Immature natural killer cell (primary cell): ENCODE results near the gene ARHGAP15. TPM values are rescaled to one million over a fixed set of nuclear protein-coding genes. Genes with fewer than 3 reads are reported as not detected.

Experiments
- DNase-seq, 3 donors: peaks; one replicate each; pipeline ENCODE4 v3.0.0; 2022; ENCODE audit warnings: mixed read lengths in 1 of 3
- H3K27ac Mint-ChIP-seq, 6 donors: one replicate each; pipeline ENCODE4 v1.8.0; 2020; ENCODE audit warnings: mixed read lengths in 6 of 6, mild to moderate bottlenecking in 5 of 6, inconsistent platforms in 4 of 6, moderate library complexity in 3 of 6
- H3K27me3 Mint-ChIP-seq, 3 donors: one replicate each; pipeline ENCODE4 v1.8.0; 2020 to 2021; ENCODE audit warnings: low read depth in 3 of 3, mild to moderate bottlenecking in 3 of 3, mixed read lengths in 3 of 3, moderate library complexity in 3 of 3, inconsistent platforms in 1 of 3
- H3K36me3 Mint-ChIP-seq, 3 donors: one replicate each; pipeline ENCODE4 v1.8.0; 2020; ENCODE audit warnings: mixed read lengths in 3 of 3, inconsistent platforms in 2 of 3, mild to moderate bottlenecking in 2 of 3
- H3K4me1 Mint-ChIP-seq, 2 donors: one replicate each; pipeline ENCODE4 v1.8.0; 2020; ENCODE audit warnings: inconsistent platforms in 2 of 2, mild to moderate bottlenecking in 2 of 2, mixed read lengths in 2 of 2, moderate library complexity in 1 of 2
- H3K4me3 Mint-ChIP-seq, 5 donors: one replicate each; pipeline ENCODE4 v1.8.0; 2020; ENCODE audit warnings: mild to moderate bottlenecking in 5 of 5, mixed read lengths in 5 of 5, inconsistent platforms in 3 of 5, moderate library complexity in 3 of 5
- H3K9me3 Mint-ChIP-seq, 6 donors: one replicate each; pipeline ENCODE4 v1.8.0; 2020; ENCODE audit warnings: mild to moderate bottlenecking in 6 of 6, mixed read lengths in 6 of 6, inconsistent platforms in 4 of 6, moderate library complexity in 3 of 6
- polyA plus RNA-seq, 3 donors: library from polyadenylated mRNA; unstranded; fragments of 300-500 nt; fragmentation: Illumina TruSeq; gene quantifications; one replicate each; pipeline ENCODE4 v1.2.3, GENCODE V29; 2021

The ARHGAP15 gene
- polyA plus RNA-seq, 3 donors from 2014 or later: 107 to 168 (median 150) TPM

DNA sequence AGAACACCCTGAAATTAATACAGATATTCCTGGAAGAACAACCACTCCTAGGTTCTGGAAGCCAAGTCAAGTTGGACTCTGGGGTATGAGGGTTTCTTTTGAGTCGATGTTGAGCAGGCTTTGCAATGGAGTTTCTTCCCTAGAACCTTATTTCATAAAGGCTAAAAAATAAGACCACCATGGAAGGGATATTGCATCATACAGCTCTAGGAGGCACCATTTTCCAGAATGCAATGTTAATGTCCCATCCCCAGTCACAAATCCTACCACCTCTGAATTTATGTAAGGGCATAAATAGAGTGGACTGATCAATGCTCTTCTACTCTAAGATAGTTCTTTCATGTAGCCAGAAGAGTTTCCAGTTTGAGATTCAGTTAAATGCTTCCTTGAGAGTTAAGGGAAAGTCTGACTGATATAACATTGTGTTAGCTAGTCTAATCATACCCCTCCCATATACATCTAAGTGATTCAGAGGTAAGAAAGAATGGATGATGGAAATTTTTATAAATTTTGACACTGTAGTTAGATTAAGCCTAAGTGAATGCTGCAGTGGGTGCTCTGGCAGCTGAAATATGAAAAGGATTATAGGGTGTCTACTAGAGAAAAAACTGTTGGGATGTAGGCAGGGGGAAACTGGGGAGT, 22.0 kb downstream of the ARHGAP15 start:
- no peaks in the 10 kb centered on the region for H3K9me3 Mint-ChIP-seq
- peak overlapping the region in 5 of 6 donors; percentile 31 to 51 (median 42) for H3K27ac Mint-ChIP-seq
- peaks cover 73 to 96% of the 10 kb centered on the region in 2 donors for H3K4me1 Mint-ChIP-seq
- peaks cover 0 to 4% (median 4%) of the 10 kb centered on the region in 3 donors for H3K36me3 Mint-ChIP-seq
- DNase-seq: no peak
- H3K27me3 Mint-ChIP-seq: peaks cover 0 to 1% (median 0%) of the 10 kb centered on the region in 3 donors
- H3K4me3 Mint-ChIP-seq: peak overlapping the region in 2 of 5 donors; percentile 10 to 18

GRCh38 chr2:143152219-143152618, 23.0 kb downstream of the ARHGAP15 start:
- H3K27me3 Mint-ChIP-seq: peaks cover 0 to 1% (median 0%) of the 10 kb centered on the region in 3 donors
- DNase-seq: no peak
- peak overlapping the region; percentile 42 to 66 (median 56) for H3K27ac Mint-ChIP-seq
- peaks cover 0 to 4% (median 4%) of the 10 kb centered on the region in 3 donors for H3K36me3 Mint-ChIP-seq
- peak overlapping the region in 4 of 5 donors; percentile 7 to 56 (median 30) for H3K4me3 Mint-ChIP-seq
- H3K9me3 Mint-ChIP-seq: no peaks in the 10 kb centered on the region
- peaks cover 68 to 94% of the 10 kb centered on the region in 2 donors for H3K4me1 Mint-ChIP-seq

GRCh38 chr2:143152637-143153036, 23.4 kb downstream of the ARHGAP15 start:
- DNase-seq: no peak
- H3K9me3 Mint-ChIP-seq: no peaks in the 10 kb centered on the region
- H3K4me3 Mint-ChIP-seq: peak overlapping the region in 4 of 5 donors; percentile 7 to 56 (median 30)
- H3K27ac Mint-ChIP-seq: peak overlapping the region in 5 of 6 donors; percentile 6 to 66 (median 51)
- H3K4me1 Mint-ChIP-seq: peaks cover 69 to 94% of the 10 kb centered on the region in 2 donors
- H3K36me3 Mint-ChIP-seq: peaks cover 0 to 4% (median 4%) of the 10 kb centered on the region in 3 donors
- peaks cover 0 to 1% (median 0%) of the 10 kb centered on the region in 3 donors for H3K27me3 Mint-ChIP-seq

GRCh38 chr2:143155661-143156060, 26.4 kb downstream of the ARHGAP15 start:
- H3K36me3 Mint-ChIP-seq: peaks cover 0 to 4% (median 4%) of the 10 kb centered on the region in 3 donors
- DNase-seq: no peak
- no peaks in the 10 kb centered on the region for H3K9me3 Mint-ChIP-seq
- H3K4me3 Mint-ChIP-seq: no peak overlapping the region
- H3K27me3 Mint-ChIP-seq: peaks cover 0 to 1% (median 0%) of the 10 kb centered on the region in 3 donors
- peaks cover 62 to 92% of the 10 kb centered on the region in 2 donors for H3K4me1 Mint-ChIP-seq
- H3K27ac Mint-ChIP-seq: peak overlapping the region in 1 of 6 donors; percentile 41

GRCh38 chr2:143157001-143157400, 27.8 kb downstream of the ARHGAP15 start:
- no peaks in the 10 kb centered on the region for H3K9me3 Mint-ChIP-seq
- H3K4me3 Mint-ChIP-seq: no peak overlapping the region
- H3K27ac Mint-ChIP-seq: no peak overlapping the region

DNA sequence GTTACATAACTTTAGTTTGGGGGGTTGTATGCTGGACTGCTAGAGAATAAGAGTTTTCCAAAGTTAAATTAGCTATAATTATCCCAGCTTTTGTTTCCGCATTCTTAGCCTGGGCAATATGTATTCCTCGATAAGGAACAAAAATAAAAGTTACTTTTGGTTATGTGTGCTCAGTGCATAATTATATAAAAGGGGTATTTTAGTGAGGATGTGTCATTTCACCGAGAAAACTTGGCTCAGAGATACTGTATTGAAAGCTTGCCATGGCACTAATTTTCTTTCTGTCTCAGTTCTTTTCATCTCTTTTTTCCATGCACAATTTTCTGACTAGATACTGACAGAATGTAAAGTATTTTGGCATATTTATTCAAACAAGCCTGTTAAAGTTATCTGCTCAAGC, 28.2 kb downstream of the ARHGAP15 start:
- peaks cover 0 to 4% (median 4%) of the 10 kb centered on the region in 3 donors for H3K36me3 Mint-ChIP-seq
- H3K27me3 Mint-ChIP-seq: peaks cover 0 to 1% (median 0%) of the 10 kb centered on the region in 3 donors
- no peaks in the 10 kb centered on the region for H3K9me3 Mint-ChIP-seq
- H3K27ac Mint-ChIP-seq: peak overlapping the region in 3 of 6 donors; percentile 6 to 37 (median 16)
- peaks cover 65 to 92% of the 10 kb centered on the region in 2 donors for H3K4me1 Mint-ChIP-seq
- DNase-seq: no peak
- no peak overlapping the region for H3K4me3 Mint-ChIP-seq

More at GRCh38 chr2:143157001-143157400, 27.8 kb downstream of the ARHGAP15 start:
- Mint-ChIP-seq H3K36me3 (peaks cover 0 to 4% (median 4%) of the 10 kb centered on the region in 3 donors), H3K4me1 (peaks cover 66 to 92% of the 10 kb centered on the region in 2 donors), H3K27me3 (peaks cover 0 to 1% (median 0%) of the 10 kb centered on the region in 3 donors)
- no peak for DNase-seq

- no peaks in the 10 kb centered on the region for H3K27me3 Mint-ChIP-seq
- H3K4me3 Mint-ChIP-seq: peak overlapping the region; percentile 6 to 54 (median 39)
- H3K9me3 Mint-ChIP-seq: no peaks in the 10 kb centered on the region
- no peak for DNase-seq
- H3K4me1 Mint-ChIP-seq: peaks cover 62 to 93% of the 10 kb centered on the region in 2 donors
- peak overlapping the region in 4 of 6 donors; percentile 12 to 68 (median 58) for H3K27ac Mint-ChIP-seq
- H3K36me3 Mint-ChIP-seq: peaks cover 0 to 4% (median 4%) of the 10 kb centered on the region in 3 donors
These were observed 28.9 kb downstream of the ARHGAP15 start for GRCh38 chr2:143158098-143158497.

GRCh38 chr2:143158551-143159485, 29.6 kb downstream of the ARHGAP15 start:
- H3K27ac Mint-ChIP-seq: peak overlapping the region in 5 of 6 donors; percentile 12 to 68 (median 52)
- DNase-seq: no peak
- peak overlapping the region; percentile 6 to 54 (median 39) for H3K4me3 Mint-ChIP-seq
- peaks cover 61 to 97% of the 10 kb centered on the region in 2 donors for H3K4me1 Mint-ChIP-seq
- no peaks in the 10 kb centered on the region for H3K27me3 Mint-ChIP-seq
- no peaks in the 10 kb centered on the region for H3K9me3 Mint-ChIP-seq
- peaks cover 3 to 4% (median 4%) of the 10 kb centered on the region in 3 donors for H3K36me3 Mint-ChIP-seq

DNA sequence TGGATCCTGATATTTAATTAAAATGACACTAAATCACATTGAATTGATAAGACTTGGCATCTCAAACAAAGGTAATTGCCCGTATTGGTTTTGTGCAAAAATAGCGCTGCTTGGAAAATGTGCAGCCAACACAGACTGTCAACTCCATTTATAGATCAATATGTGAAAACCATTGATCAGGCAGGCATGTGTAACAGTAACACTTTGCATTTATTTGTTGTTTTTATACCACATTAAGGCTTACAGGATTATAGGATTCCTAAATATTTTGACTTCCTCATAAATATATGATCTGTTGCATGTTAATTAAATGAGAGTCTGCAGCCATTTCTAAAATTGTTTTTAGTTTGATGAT, 30.2 kb downstream of the ARHGAP15 start:
- H3K27me3 Mint-ChIP-seq: no peaks in the 10 kb centered on the region
- peaks cover 58 to 97% of the 10 kb centered on the region in 2 donors for H3K4me1 Mint-ChIP-seq
- H3K36me3 Mint-ChIP-seq: peaks cover 3 to 4% (median 4%) of the 10 kb centered on the region in 3 donors
- H3K9me3 Mint-ChIP-seq: no peaks in the 10 kb centered on the region
- H3K4me3 Mint-ChIP-seq: peak overlapping the region in 2 of 5 donors; percentile 8 to 12
- peak overlapping the region in 4 of 6 donors; percentile 17 to 67 (median 50) for H3K27ac Mint-ChIP-seq
- no peak for DNase-seq

DNA sequence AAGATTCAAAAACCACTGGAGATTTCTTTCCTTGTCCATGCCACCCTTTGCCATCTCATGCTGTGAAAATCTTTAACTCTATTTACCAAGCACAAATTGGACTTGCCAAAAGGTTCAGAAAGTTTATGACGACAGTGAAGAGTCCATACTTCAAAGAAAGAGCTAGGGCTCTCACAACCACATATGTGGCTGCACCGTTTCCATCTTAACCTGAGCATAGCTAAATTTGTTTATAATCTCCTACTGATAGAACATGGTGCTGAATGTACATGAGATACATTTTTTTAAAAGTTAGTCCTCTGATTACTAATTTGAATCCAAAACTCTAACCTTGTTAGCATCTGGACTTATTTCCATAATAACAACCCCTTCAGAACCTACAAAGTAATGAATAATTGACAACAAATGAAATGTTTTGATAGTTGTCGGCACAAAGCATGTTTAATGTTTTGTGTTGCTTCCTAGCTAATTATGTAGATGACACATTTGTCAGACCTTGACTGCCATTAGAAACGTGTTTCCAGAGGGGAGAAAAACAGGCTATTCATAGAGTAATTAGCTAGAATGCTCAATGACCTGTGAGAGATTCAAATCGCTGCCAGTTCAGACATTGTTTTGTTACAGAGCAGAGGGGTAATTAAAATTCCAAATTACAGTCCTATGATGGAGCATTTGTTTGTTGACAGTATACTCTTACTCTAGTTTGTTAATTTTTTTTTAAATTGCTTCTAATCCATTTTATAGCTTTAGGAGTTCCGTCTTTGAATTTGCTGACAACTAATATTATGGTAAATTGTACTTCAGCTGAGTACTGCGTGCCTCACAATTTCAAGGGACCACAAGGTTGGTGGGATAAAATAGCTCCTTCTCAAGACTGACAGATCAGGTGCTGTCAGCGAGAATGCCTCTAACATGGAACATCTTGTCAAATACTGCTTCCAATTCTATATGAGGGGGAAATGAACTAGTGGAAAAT, 31.8 kb downstream of the ARHGAP15 start:
- peaks cover 2 to 3% (median 2%) of the 10 kb centered on the region in 3 donors for H3K36me3 Mint-ChIP-seq
- H3K4me3 Mint-ChIP-seq: no peak overlapping the region

GRCh38 chr2:143162123-143162837, 33.1 kb downstream of the ARHGAP15 start:
- Mint-ChIP-seq H3K27ac (peak overlapping the region in 4 of 6 donors; percentile 18 to 75 (median 37)), H3K4me1 (peaks cover 66 to 96% of the 10 kb centered on the region in 2 donors), H3K27me3 (peaks cover 0 to 1% (median 0%) of the 10 kb centered on the region in 3 donors), H3K36me3 (peaks cover 0 to 3% (median under 1%) of the 10 kb centered on the region in 3 donors), H3K4me3 (no peak overlapping the region), H3K9me3 (no peaks in the 10 kb centered on the region)
- DNase-seq: peak in 2 of 3 donors; percentile 27 to 46

More for the DNA sequence above, 31.8 kb downstream of the ARHGAP15 start:
- peaks cover 60 to 94% of the 10 kb centered on the region in 2 donors for H3K4me1 Mint-ChIP-seq
- no peak for DNase-seq
- H3K9me3 Mint-ChIP-seq: no peaks in the 10 kb centered on the region
- H3K27me3 Mint-ChIP-seq: peaks cover 0 to 1% (median 0%) of the 10 kb centered on the region in 3 donors
- H3K27ac Mint-ChIP-seq: peak overlapping the region; percentile 2 to 55 (median 30)

- peaks cover 0 to 1% (median 0%) of the 10 kb centered on the region in 3 donors for H3K27me3 Mint-ChIP-seq
- H3K4me3 Mint-ChIP-seq: no peak overlapping the region
- H3K27ac Mint-ChIP-seq: peak overlapping the region in 2 of 6 donors; percentile 7 to 15
- H3K9me3 Mint-ChIP-seq: no peaks in the 10 kb centered on the region
- peaks cover 67 to 96% of the 10 kb centered on the region in 2 donors for H3K4me1 Mint-ChIP-seq
- no peak for DNase-seq
- H3K36me3 Mint-ChIP-seq: peaks cover 0 to 3% (median 3%) of the 10 kb centered on the region in 3 donors
These were observed 33.8 kb downstream of the ARHGAP15 start for GRCh38 chr2:143162997-143163396.
